ENCODE data around the gene HOXA7. TPM values are rescaled to one million over a fixed set of nuclear protein-coding genes. Genes with fewer than 3 reads are reported as not detected.
A peak's percentile ranks its signal among the peaks of the same experiment; 100 is the strongest.

HOXA7 gene
- total RNA-seq, 2 donors from 2014 or later, result not detected

- Mint-ChIP-seq H3K4me3 (peak overlapping the region; percentile 42), H3K27ac (peak overlapping the region; percentile 8)
Observed at GRCh38 chr7:27189997-27190748, 33.7 kb upstream of the HOXA7 start.

DNA sequence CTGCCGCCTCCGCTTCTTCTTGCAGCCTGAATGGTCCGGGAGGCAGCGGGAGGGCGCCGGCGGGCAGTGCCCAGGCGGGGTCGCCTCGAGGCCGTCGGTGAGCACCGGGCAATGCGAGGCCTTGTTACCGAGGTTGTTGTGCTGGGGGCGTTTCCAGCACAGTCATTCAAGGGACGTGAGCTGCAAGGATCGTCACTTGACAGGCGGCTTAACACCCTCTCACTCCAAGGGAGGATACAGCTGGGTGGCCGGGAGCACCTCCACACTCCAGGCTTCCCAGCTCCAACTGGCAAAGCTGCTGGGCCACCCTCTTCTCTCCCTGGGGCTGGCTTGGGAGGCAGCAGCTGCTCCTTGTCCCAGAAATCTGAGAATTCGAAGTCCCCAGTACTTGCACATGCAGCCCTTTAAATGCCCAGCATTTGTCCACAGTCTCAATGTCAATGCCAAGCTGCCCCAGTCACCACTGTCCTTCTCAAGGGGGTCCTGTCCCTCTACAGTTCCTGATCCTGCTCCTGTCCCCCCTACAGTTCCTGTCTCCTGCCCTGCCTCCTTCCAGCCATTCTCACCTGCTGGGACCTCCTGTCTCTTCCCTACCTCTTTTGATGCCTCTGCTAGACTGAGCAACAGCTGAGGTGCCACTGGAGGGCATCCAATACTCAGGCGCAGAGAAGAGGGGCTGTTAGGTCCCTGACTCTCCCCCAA lies 33.0 kb upstream of the HOXA7 start:
- ATAC-seq (no peak), DNase-seq (peak in 1 of 3 donors; percentile 5)
- peaks cover 3% of the 10 kb centered on the region for H3K9me3 ChIP-seq (ENCODE audit: control insufficient read depth, low read length, poor library complexity, severe bottlenecking)
- Mint-ChIP-seq H3K27ac (peak overlapping the region; percentile 8), H3K27me3 (peaks cover 91% of the 10 kb centered on the region), H3K36me3 (ENCODE audit: low read depth) (peaks cover 4% of the 10 kb centered on the region), H3K4me3 (peak overlapping the region; percentile 85), H3K4me1 (peaks cover 33% of the 10 kb centered on the region)

More at GRCh38 chr7:27189997-27190748, 33.7 kb upstream of the HOXA7 start:
- Mint-ChIP-seq H3K36me3 (ENCODE audit: low read depth) (peaks cover 4% of the 10 kb centered on the region), H3K27me3 (peaks cover 91% of the 10 kb centered on the region), H3K4me1 (peaks cover 28% of the 10 kb centered on the region)
- DNase-seq, result no peak
- peaks cover 3% of the 10 kb centered on the region for H3K9me3 ChIP-seq (ENCODE audit: control insufficient read depth, low read length, poor library complexity, severe bottlenecking)
- no peak for ATAC-seq

DNA sequence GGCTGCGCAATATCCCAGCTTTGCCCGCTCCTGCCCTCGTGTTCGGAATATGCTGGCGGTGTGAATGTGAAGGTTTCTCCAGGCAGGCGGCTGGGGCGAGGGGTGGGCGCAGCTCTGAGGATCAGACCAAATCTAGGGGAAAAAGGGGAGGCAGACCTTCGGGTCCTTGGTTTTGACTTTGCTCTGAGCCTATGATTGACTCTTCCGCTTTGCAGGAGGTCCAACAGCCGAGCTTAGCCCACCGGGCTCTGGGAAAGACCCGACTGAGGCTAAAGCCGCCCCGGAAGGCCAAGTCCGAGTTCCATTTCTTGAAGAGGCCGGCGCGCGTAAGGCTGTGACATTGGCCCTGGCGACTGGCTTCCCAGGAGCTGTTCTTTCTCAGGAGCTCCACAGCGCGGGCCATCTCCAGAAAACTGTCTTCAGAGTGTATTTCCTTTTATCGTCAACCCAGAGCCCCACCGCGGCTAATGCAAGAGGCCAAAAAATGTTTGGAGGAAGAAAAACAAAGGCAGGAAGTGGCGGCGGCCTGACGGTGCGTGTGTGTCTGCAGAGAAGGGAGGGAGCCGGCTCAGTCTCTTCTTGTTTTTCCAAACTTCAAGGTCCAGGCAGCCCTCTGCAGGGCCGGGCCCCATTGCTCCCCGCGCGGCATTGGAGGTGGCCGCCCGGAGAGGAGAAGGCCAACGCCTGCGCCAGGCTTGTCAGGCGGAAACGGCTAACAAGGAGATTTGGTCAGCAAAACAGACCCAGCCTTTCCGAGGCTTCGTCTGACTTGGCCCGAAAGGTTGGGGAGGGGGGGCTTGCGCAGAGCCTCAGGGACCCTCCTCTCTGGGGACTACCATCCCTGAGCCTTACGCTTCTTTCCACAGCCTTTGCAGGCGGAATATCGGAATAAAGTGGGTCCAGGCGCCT lies 32.2 kb upstream of the HOXA7 start:
- peak; percentile 32 for ATAC-seq
- Mint-ChIP-seq H3K36me3 (ENCODE audit: low read depth) (peaks cover 4% of the 10 kb centered on the region), H3K27ac (peak overlapping the region; percentile 63), H3K27me3 (peaks cover 90% of the 10 kb centered on the region), H3K4me3 (peak overlapping the region; percentile 85), H3K4me1 (peaks cover 36% of the 10 kb centered on the region)
- DNase-seq, result peak in 1 of 3 donors; percentile 7
- peaks cover 3% of the 10 kb centered on the region for H3K9me3 ChIP-seq (ENCODE audit: control insufficient read depth, low read length, poor library complexity, severe bottlenecking)

- Mint-ChIP-seq H3K27ac (peak overlapping the region; percentile 69), H3K4me1 (peaks cover 36% of the 10 kb centered on the region), H3K27me3 (peaks cover 90% of the 10 kb centered on the region), H3K36me3 (ENCODE audit: low read depth) (peaks cover 4% of the 10 kb centered on the region), H3K4me3 (peak overlapping the region; percentile 85)
- ATAC-seq, result no peak
- H3K9me3 ChIP-seq (ENCODE audit: control insufficient read depth, low read length, poor library complexity, severe bottlenecking), result peaks cover 3% of the 10 kb centered on the region
- peak in 1 of 3 donors; percentile 7 for DNase-seq
Observed at GRCh38 chr7:27187475-27188385, 31.3 kb upstream of the HOXA7 start.

GRCh38 chr7:27186668-27187474 lies 30.4 kb upstream of the HOXA7 start:
- Mint-ChIP-seq H3K27ac (peak overlapping the region; percentile 69), H3K4me1 (peaks cover 32% of the 10 kb centered on the region), H3K4me3 (peak overlapping the region; percentile 7), H3K27me3 (peaks cover 89% of the 10 kb centered on the region), H3K36me3 (ENCODE audit: low read depth) (peaks cover 4% of the 10 kb centered on the region)
- H3K9me3 ChIP-seq (ENCODE audit: control insufficient read depth, low read length, poor library complexity, severe bottlenecking), result peaks cover 3% of the 10 kb centered on the region
- DNase-seq, result no peak
- no peak for ATAC-seq

GRCh38 chr7:27185854-27186667 lies 29.6 kb upstream of the HOXA7 start:
- peaks cover 30% of the 10 kb centered on the region for H3K4me1 Mint-ChIP-seq
- H3K36me3 Mint-ChIP-seq (ENCODE audit: low read depth), result peaks cover 4% of the 10 kb centered on the region
- H3K27ac Mint-ChIP-seq, result peak overlapping the region; percentile 39
- peak in 1 of 3 donors; percentile 7 for DNase-seq
- ATAC-seq, result no peak
- peak overlapping the region; percentile 60 for H3K4me3 Mint-ChIP-seq
- H3K27me3 Mint-ChIP-seq, result peaks cover 81% of the 10 kb centered on the region
- H3K9me3 ChIP-seq (ENCODE audit: control insufficient read depth, low read length, poor library complexity, severe bottlenecking), result peaks cover 3% of the 10 kb centered on the region

DNA sequence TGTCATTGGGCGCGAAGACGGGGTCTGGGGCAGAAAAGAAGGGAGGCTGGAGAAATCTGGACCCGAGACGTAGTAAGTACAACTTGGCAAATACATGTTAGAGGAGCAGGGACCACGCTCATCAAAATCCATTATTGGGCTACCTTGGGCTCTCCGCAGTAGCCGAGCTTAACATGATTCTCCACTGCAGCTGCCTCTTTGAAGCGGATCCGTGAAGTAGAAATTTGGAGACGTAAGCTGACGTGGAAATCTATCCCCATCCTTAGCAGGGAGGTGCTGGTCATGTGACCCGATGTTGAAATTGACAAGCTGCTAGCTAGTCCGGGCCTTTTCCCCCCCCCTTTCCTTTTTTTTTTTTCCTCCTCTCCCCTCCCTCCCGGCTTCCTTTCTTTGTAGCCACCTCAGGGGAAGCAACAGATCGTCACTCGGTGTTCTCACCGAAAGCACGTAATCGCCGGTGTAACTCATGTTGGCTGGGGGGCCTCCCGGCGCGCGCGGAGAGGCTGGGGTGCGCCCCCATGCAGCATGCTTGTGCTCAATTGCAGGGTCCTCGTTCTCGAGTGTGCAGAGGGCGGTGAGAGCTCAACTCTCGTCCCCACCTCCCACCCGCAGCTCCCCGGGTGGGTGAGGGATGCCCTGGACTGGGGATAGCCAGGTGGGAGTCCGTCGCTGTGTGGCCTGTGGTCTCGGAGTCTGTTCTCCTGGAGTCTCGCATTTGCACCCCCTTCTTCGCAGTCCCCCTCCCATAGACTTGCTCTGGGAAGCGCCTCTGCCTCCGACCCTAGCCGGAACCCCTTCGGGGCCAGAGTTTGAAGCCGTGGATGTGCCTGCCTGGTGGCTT lies 28.8 kb upstream of the HOXA7 start, which contains the start of gene HOXA11:
Gene HOXA11 (minus strand): TSS at position 220 of the 841 bp plus-strand sequence. CDS start 88 bp downstream, at position 132.
- Mint-ChIP-seq H3K36me3 (ENCODE audit: low read depth) (peaks cover 4% of the 10 kb centered on the region), H3K4me3 (peak within 1 kb of the TSS; percentile 85), H3K27me3 (peaks cover 77% of the 10 kb centered on the region), H3K4me1 (peaks cover 32% of the 10 kb centered on the region), H3K27ac (peak within 1 kb of the TSS; percentile 73)
- peaks cover 3% of the 10 kb centered on the region for H3K9me3 ChIP-seq (ENCODE audit: control insufficient read depth, low read length, poor library complexity, severe bottlenecking)
- DNase-seq (no peak), ATAC-seq (no peak)

- ATAC-seq (no peak), DNase-seq (peak in 1 of 3 donors; percentile 10)
- H3K9me3 ChIP-seq (ENCODE audit: control insufficient read depth, low read length, poor library complexity, severe bottlenecking), result peaks cover 3% of the 10 kb centered on the region
- peaks cover 77% of the 10 kb centered on the region for H3K27me3 Mint-ChIP-seq
- H3K27ac Mint-ChIP-seq, result peak overlapping the region; percentile 73
- peak overlapping the region; percentile 85 for H3K4me3 Mint-ChIP-seq
- H3K36me3 Mint-ChIP-seq (ENCODE audit: low read depth), result peaks cover 6% of the 10 kb centered on the region
- peaks cover 37% of the 10 kb centered on the region for H3K4me1 Mint-ChIP-seq
Observed at GRCh38 chr7:27184337-27185012, 28.0 kb upstream of the HOXA7 start.

DNA sequence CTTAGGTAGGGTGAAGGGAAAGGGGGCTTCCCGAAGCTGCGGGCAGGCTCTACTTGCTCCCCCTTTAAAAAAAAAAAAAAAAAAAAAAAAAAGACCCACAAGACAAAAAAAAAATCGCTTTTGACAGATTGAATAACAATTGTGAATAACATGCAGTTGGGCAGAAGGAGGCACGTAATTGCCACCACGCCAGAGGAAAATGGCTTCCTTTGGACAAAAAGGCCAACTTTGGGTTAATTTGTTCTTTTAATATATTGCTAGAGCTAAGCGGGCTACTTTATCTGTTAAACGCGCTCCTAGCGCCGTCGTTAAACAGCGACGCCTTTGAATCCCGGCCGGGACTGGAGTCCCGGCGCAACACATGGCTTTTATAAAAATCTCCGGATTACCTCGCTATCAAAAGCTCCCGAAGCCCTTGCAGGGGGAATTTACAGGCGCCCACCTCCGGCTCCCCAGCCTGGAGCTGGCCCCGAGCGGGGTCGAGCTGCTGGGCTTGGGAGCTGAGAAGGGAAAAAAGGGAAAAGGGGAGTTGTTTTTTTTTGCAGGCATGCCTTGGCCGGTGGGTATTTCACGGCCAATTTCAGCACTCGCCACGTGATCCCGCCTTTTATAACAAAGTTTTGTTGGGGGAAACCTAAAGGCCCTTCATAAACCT lies 27.3 kb upstream of the HOXA7 start:
- Mint-ChIP-seq H3K27ac (peak overlapping the region; percentile 73), H3K4me1 (peaks cover 36% of the 10 kb centered on the region), H3K36me3 (ENCODE audit: low read depth) (peaks cover 6% of the 10 kb centered on the region), H3K27me3 (peaks cover 77% of the 10 kb centered on the region), H3K4me3 (peak overlapping the region; percentile 85)
- peaks cover 3% of the 10 kb centered on the region for H3K9me3 ChIP-seq (ENCODE audit: control insufficient read depth, low read length, poor library complexity, severe bottlenecking)
- DNase-seq (no peak), ATAC-seq (no peak)
